Stimulated activated CD4-positive, alpha-beta T cell treated with anti-CD3 and anti-CD28 coated beads, Interleukin-4, amount 100 ng/mL, for 1 hour (primary cell): ENCODE results near the gene AMIGO1.
A peak's percentile ranks its signal among the peaks of the same experiment; 100 is the strongest.

Experiments used
- DNase-seq: peaks from one replicate; pipeline ENCODE4 v3.0.0-alpha.2; 2020

The AMIGO1 gene

GRCh38 chr1:109509176-109510134 is at the start of gene AMIGO1:
Gene AMIGO1, minus strand, starts transcription at chr1:109509727. Its CDS starts 815 bp downstream, at chr1:109508912.
- DNase-seq = peak; percentile 75

- DNase-seq = no peak
Measured at GRCh38 chr1:109557520-109557919, 48.0 kb upstream of the AMIGO1 start.

- no peak for DNase-seq
Measured at GRCh38 chr1:109556563-109556962, 47.0 kb upstream of the AMIGO1 start.

GRCh38 chr1:109548321-109549267 is 39.1 kb upstream of the AMIGO1 start, which contains the start of gene GNAI3:
Gene GNAI3, plus strand, starts transcription at chr1:109548615. Its CDS starts 106 bp downstream, at chr1:109548721.
- peak; percentile 94 for DNase-seq

GRCh38 chr1:109547463-109548320 is 38.2 kb upstream of the AMIGO1 start:
- peak; percentile 16 for DNase-seq

- DNase-seq = peak; percentile 88
Measured at GRCh38 chr1:109546311-109547109, 37.0 kb upstream of the AMIGO1 start.

- no peak for DNase-seq
Measured at GRCh38 chr1:109543988-109544735, 34.6 kb upstream of the AMIGO1 start.

- DNase-seq = no peak
Measured at GRCh38 chr1:109543283-109543987, 33.9 kb upstream of the AMIGO1 start.

GRCh38 chr1:109542657-109543056 is 33.1 kb upstream of the AMIGO1 start:
- no peak for DNase-seq

GRCh38 chr1:109541102-109541501 is 31.6 kb upstream of the AMIGO1 start:
- DNase-seq = no peak

GRCh38 chr1:109539676-109540075 is 30.1 kb upstream of the AMIGO1 start, which contains the start of gene GPR61:
Gene GPR61, plus strand, starts transcription at chr1:109539872. Its CDS starts 3,151 bp downstream, at chr1:109543023.
- no peak for DNase-seq

GRCh38 chr1:109538827-109539555 is 29.5 kb upstream of the AMIGO1 start:
- DNase-seq = no peak

- no peak for DNase-seq
Measured at GRCh38 chr1:109537450-109538178, 28.1 kb upstream of the AMIGO1 start.

- no peak for DNase-seq
Measured at GRCh38 chr1:109535971-109536491, 26.5 kb upstream of the AMIGO1 start.

GRCh38 chr1:109535481-109535880 is 26.0 kb upstream of the AMIGO1 start:
- DNase-seq = no peak

- DNase-seq = no peak
Measured at GRCh38 chr1:109534307-109534858, 24.9 kb upstream of the AMIGO1 start.

- DNase-seq = peak; percentile 88
Measured at GRCh38 chr1:109532365-109533136, 23.0 kb upstream of the AMIGO1 start.
